Caco-2 (cell line): ENCODE data around the gene OSBPL1A. TPM values are rescaled to one million over a fixed set of nuclear protein-coding genes. Genes with fewer than 3 reads are reported as not detected.

Experiments used
- BruUV-seq: library from RNA; stranded (reverse); fragments of 400-500 nt; replicated peaks from 2 replicates; lab custom pipeline; 2021; lab: Mats Ljungman, UMichigan
- CTCF ChIA-PET: fragments of 300-600 bp; sonication (Branson Sonifier 250); formaldehyde crosslinking; loops from one replicate; lab custom pipeline; 2022; ENCODE audit warnings: antibody characterized with exemption; lab: Charles Lee
- POLR2A ChIA-PET: fragments of 300-600 bp; sonication (Branson Sonifier 250); formaldehyde crosslinking; loops from one replicate; lab custom pipeline; 2022; ENCODE audit warnings: antibody characterized with exemption; lab: Charles Lee
- DNase-seq, 2 experiments: peaks; one replicate each; pipeline versions ENCODE4 v3.0.0 to v3.0.0-alpha.2; 2020 to 2022
- H3K27me3 ChIP-seq: replicated peaks from 2 replicates; pipeline ENCODE4 v1.6.0; 2011; ENCODE audit warnings: low read length; ENCODE audit not compliant: control insufficient read depth, insufficient read depth
- H3K36me3 ChIP-seq: 2 replicates; pipeline ENCODE4 v1.5.1; 2011; ENCODE audit warnings: low read length; ENCODE audit not compliant: control insufficient read depth, insufficient read depth
- H3K4me1 ChIP-seq: fragments of 250-450 bp; sonication (Bioruptor Pico); 2 replicates; pipeline ENCODE4 v1.5.1; 2020; ENCODE audit warnings: mild to moderate bottlenecking
- H3K4me3 ChIP-seq: 2 replicates; pipeline ENCODE4 v1.5.1; 2011; ENCODE audit warnings: low read depth, mild to moderate bottlenecking, control low read depth, low read length
- H3K9me3 ChIP-seq: fragments of 250-450 bp; sonication (Bioruptor Pico); 2 replicates; pipeline ENCODE4 v1.5.1; 2020; ENCODE audit warnings: mild to moderate bottlenecking, moderate library complexity
- H3K27ac Mint-ChIP-seq: one replicate; pipeline ENCODE4 v1.8.0; 2022; ENCODE audit warnings: mixed read lengths; ENCODE audit not compliant: unreplicated experiment
- H3K27me3 Mint-ChIP-seq: one replicate; pipeline ENCODE4 v1.8.0; 2022; ENCODE audit warnings: mixed read lengths; ENCODE audit not compliant: insufficient read depth, unreplicated experiment
- H3K36me3 Mint-ChIP-seq: one replicate; pipeline ENCODE4 v1.8.0; 2022; ENCODE audit warnings: mild to moderate bottlenecking, mixed read lengths; ENCODE audit not compliant: insufficient read depth, unreplicated experiment
- H3K4me1 Mint-ChIP-seq: one replicate; pipeline ENCODE4 v1.8.0; 2022; ENCODE audit warnings: low read depth, mixed read lengths; ENCODE audit not compliant: unreplicated experiment
- H3K4me3 Mint-ChIP-seq: one replicate; pipeline ENCODE4 v1.8.0; 2022; ENCODE audit warnings: mild to moderate bottlenecking, moderate library complexity, mixed read lengths; ENCODE audit not compliant: unreplicated experiment
- H3K9me3 Mint-ChIP-seq: one replicate; pipeline ENCODE4 v1.8.0; 2022; ENCODE audit warnings: mixed read lengths; ENCODE audit not compliant: unreplicated experiment
- CTCF ChIP-seq, 2 experiments: fragments of 200-600 bp in 1 of 2; IDR thresholded peaks; 1 replicate in 1 of 2; 2 replicates in 1 of 2; pipeline versions ENCODE4 v1.5.1 to v1.8.0; 2011 to 2022; ENCODE audit warnings: antibody characterized with exemption in 1 of 2, control low read depth in 1 of 2, inconsistent platforms in 1 of 2, low read depth in 1 of 2, low read length in 1 of 2, mild to moderate bottlenecking in 1 of 2, moderate library complexity in 1 of 2; ENCODE audit not compliant: insufficient read depth in 1 of 2, severe bottlenecking in 1 of 2, unreplicated experiment in 1 of 2
- intact Hi-C: fragments of 100-400 bp; cut with micrococcal nuclease; formaldehyde crosslinking; loops from one replicate; pipeline ENCODE4 v1.10.0; 2022; ENCODE audit not compliant: unreplicated experiment
- total RNA-seq: library from RNA; stranded (reverse); gene quantifications from 2 replicates; pipeline ENCODE4 v1.2.3, GENCODE V29; 2022

OSBPL1A gene
- total RNA-seq, 1 experiment from 2014 or later: 15.7 TPM

- no peaks in the 10 kb centered on the region for H3K9me3 ChIP-seq
- H3K9me3 Mint-ChIP-seq: no peaks in the 10 kb centered on the region
- POLR2A ChIA-PET: interaction anchor here (0.6 kb wide), 1 partner anchor 193 kb away, joined by 3 read pairs; no protein-coding TSS in a partner anchor
- H3K4me3 Mint-ChIP-seq: no peak overlapping the region
- no TSS peak for BruUV-seq
- CTCF ChIA-PET: no interaction called here
- H3K4me3 ChIP-seq: no peak overlapping the region
- no peaks in the 10 kb centered on the region for H3K27me3 ChIP-seq
- H3K4me1 ChIP-seq: no peaks in the 10 kb centered on the region
- peak overlapping the region; percentile 45 for H3K27ac Mint-ChIP-seq
- H3K36me3 ChIP-seq: no peaks in the 10 kb centered on the region
- no peaks in the 10 kb centered on the region for H3K4me1 Mint-ChIP-seq
- H3K27me3 Mint-ChIP-seq: no peaks in the 10 kb centered on the region
- no peak for TF ChIP-seq CTCF (IDR thresholded peaks at IDR 0.05; ENCODE audit: insufficient read depth in 1 of 2, low read depth in 1 of 2, low read length in 1 of 2, severe bottlenecking in 1 of 2, unreplicated experiment in 1 of 2)
- intact Hi-C loops: loop anchor here (5.0 to 10.0 kb wide), 4 partner anchors 60 to 190 kb away; no protein-coding TSS in a partner anchor
- no peak for DNase-seq
- no peaks in the 10 kb centered on the region for H3K36me3 Mint-ChIP-seq
These were observed 282.6 kb downstream of the OSBPL1A start for GRCh38 chr18:24114924-24115549.

GRCh38 chr18:24112874-24113615 lies 284.6 kb downstream of the OSBPL1A start:
- CTCF ChIA-PET: no interaction called here
- intact Hi-C loops: loop anchor here (10.0 kb wide), 3 partner anchors 58 to 188 kb away; no protein-coding TSS in a partner anchor

More at GRCh38 chr18:24112874-24113615, 284.6 kb downstream of the OSBPL1A start:
- Mint-ChIP-seq H3K4me3 (no peak overlapping the region), H3K27ac (no peak overlapping the region), H3K36me3 (no peaks in the 10 kb centered on the region), H3K9me3 (no peaks in the 10 kb centered on the region), H3K27me3 (no peaks in the 10 kb centered on the region), H3K4me1 (no peaks in the 10 kb centered on the region)
- peak in 1 of 2 experiments; percentile 1 for DNase-seq
- Histone ChIP-seq H3K27me3 (no peaks in the 10 kb centered on the region), H3K4me1 (no peaks in the 10 kb centered on the region), H3K36me3 (no peaks in the 10 kb centered on the region), H3K4me3 (no peak overlapping the region), H3K9me3 (no peaks in the 10 kb centered on the region)
- TF ChIP-seq CTCF (IDR thresholded peaks at IDR 0.05; ENCODE audit: insufficient read depth in 1 of 2, low read depth in 1 of 2, low read length in 1 of 2, severe bottlenecking in 1 of 2, unreplicated experiment in 1 of 2): no peak
- POLR2A ChIA-PET: no interaction called here
- no TSS peak for BruUV-seq
